HG03159 (cell line): ENCODE data around the gene PTPRE.

Experiments used
- ATAC-seq: cut with Tn5 transposase; IDR thresholded peaks from one replicate; pipeline ENCODE4 v1.9.1; 2021; ENCODE audit warnings: mild to moderate bottlenecking, moderate library complexity; ENCODE audit not compliant: unreplicated experiment

Gene PTPRE

GRCh38 chr10:128111696-128112095, 204.8 kb downstream of the PTPRE start:
- ATAC-seq = no peak

- no peak for ATAC-seq
Measured at GRCh38 chr10:128113026-128113425, 206.1 kb downstream of the PTPRE start.

- no peak for ATAC-seq
Measured at GRCh38 chr10:128114901-128115300, 208.0 kb downstream of the PTPRE start.

- ATAC-seq = no peak
Measured at GRCh38 chr10:128115356-128115755, 208.5 kb downstream of the PTPRE start.

GRCh38 chr10:128116187-128116586, 209.3 kb downstream of the PTPRE start:
- ATAC-seq = no peak

GRCh38 chr10:128116851-128117615, 210.1 kb downstream of the PTPRE start:
- no peak for ATAC-seq

- no peak for ATAC-seq
Measured at GRCh38 chr10:128121750-128122412, 215.0 kb downstream of the PTPRE start.

- ATAC-seq = no peak
Measured at GRCh38 chr10:128122931-128123330, 216.0 kb downstream of the PTPRE start.

GRCh38 chr10:128123846-128124245, 216.9 kb downstream of the PTPRE start:
- no peak for ATAC-seq

GRCh38 chr10:128124813-128125403, 218.0 kb downstream of the PTPRE start:
- no peak for ATAC-seq

GRCh38 chr10:128125416-128125943, 218.6 kb downstream of the PTPRE start:
- no peak for ATAC-seq

- peak; percentile 81 for ATAC-seq
Measured at GRCh38 chr10:128125944-128126764, 219.3 kb downstream of the PTPRE start, which contains the start of gene MKI67. TSS of gene MKI67 (minus strand) at chr10:128126423. CDS start at chr10:128125667, 756 bp downstream.

- ATAC-seq = no peak
Measured at GRCh38 chr10:128128582-128128981, 221.7 kb downstream of the PTPRE start.

- ATAC-seq = no peak
Measured at GRCh38 chr10:128130051-128130450, 223.1 kb downstream of the PTPRE start.
